KBM-7 (cell line): ENCODE data around the gene LYRM1.

ENCODE experiments used
- DNase-seq: peaks from one replicate; pipeline ENCODE4 v3.0.0-alpha.2; 2015
- in situ Hi-C: fragments of 300-500 bp; cut with MboI; formaldehyde crosslinking; loops from 2 replicates; pipeline ENCODE4 v1.14.3; 2020; ENCODE audit warnings: low sequenced_read_pairs, low pct_unique_long_range_greater_than_20kb, mixed read lengths

Gene LYRM1

GRCh38 chr16:20899071-20899470, 1.5 kb upstream of the LYRM1 start:
- DNase-seq: no peak
- in situ Hi-C loops: no loop called here

- in situ Hi-C loops: no loop called here
These were observed 883 bp upstream of the LYRM1 start for GRCh38 chr16:20899477-20900298.

GRCh38 chr16:20901068-20901435, 481 bp downstream of the LYRM1 start:
- DNase-seq: no peak
- in situ Hi-C loops: no loop called here

More at GRCh38 chr16:20899477-20900298, 883 bp upstream of the LYRM1 start:
- peak; percentile 58 for DNase-seq

- in situ Hi-C loops: no loop called here
- peak; percentile 71 for DNase-seq
These were observed 1.0 kb downstream of the LYRM1 start for GRCh38 chr16:20901436-20902112.

GRCh38 chr16:20902426-20902825, 1.9 kb downstream of the LYRM1 start:
- in situ Hi-C loops: no loop called here
- no peak for DNase-seq

- DNase-seq: peak; percentile 51
These were observed 2.7 kb downstream of the LYRM1 start for GRCh38 chr16:20903116-20903898.

GRCh38 chr16:20903899-20904506, 3.4 kb downstream of the LYRM1 start:
- no peak for DNase-seq
- in situ Hi-C loops: no loop called here

More at GRCh38 chr16:20903116-20903898, 2.7 kb downstream of the LYRM1 start:
- in situ Hi-C loops: no loop called here

GRCh38 chr16:20904507-20905081, 4.0 kb downstream of the LYRM1 start:
- peak; percentile 99 for DNase-seq

GRCh38 chr16:20905576-20905975, 5.0 kb downstream of the LYRM1 start:
- DNase-seq: no peak

More at GRCh38 chr16:20904507-20905081, 4.0 kb downstream of the LYRM1 start:
- in situ Hi-C loops: no loop called here

GRCh38 chr16:20906341-20907255, 6.0 kb downstream of the LYRM1 start:
- in situ Hi-C loops: no loop called here
- no peak for DNase-seq

More at GRCh38 chr16:20905576-20905975, 5.0 kb downstream of the LYRM1 start:
- in situ Hi-C loops: no loop called here

- peak; percentile 89 for DNase-seq
- in situ Hi-C loops: no loop called here
These were observed 10.3 kb downstream of the LYRM1 start for GRCh38 chr16:20910781-20911321.

GRCh38 chr16:20911361-20911760, 10.8 kb downstream of the LYRM1 start:
- in situ Hi-C loops: no loop called here
- no peak for DNase-seq

GRCh38 chr16:20916289-20916688, 15.7 kb downstream of the LYRM1 start:
- no peak for DNase-seq
- in situ Hi-C loops: no loop called here

GRCh38 chr16:20916942-20917341, 16.4 kb downstream of the LYRM1 start:
- in situ Hi-C loops: no loop called here
- DNase-seq: peak; percentile 76

GRCh38 chr16:20918486-20919239, 18.1 kb downstream of the LYRM1 start:
- no peak for DNase-seq
- in situ Hi-C loops: no loop called here

GRCh38 chr16:20920091-20920490, 19.5 kb downstream of the LYRM1 start:
- in situ Hi-C loops: no loop called here
- DNase-seq: no peak

GRCh38 chr16:20920799-20921198, 20.2 kb downstream of the LYRM1 start:
- no peak for DNase-seq
- in situ Hi-C loops: no loop called here
